Fibroblast of villous mesenchyme (primary cell): ENCODE measurements around the gene CYSLTR2. TPM values are rescaled to one million over a fixed set of nuclear protein-coding genes. Genes with fewer than 3 reads are reported as not detected.
"Not testable (repeated sequence)": the region's sequence is repeated elsewhere in the genome, so short reads cannot be mapped to it uniquely, and the experiment has no call there.

ENCODE experiments used
- DNase-seq: peaks from one replicate; pipeline ENCODE4 v3.0.0-alpha.2; 2010; ENCODE audit warnings: low read depth
- H3K4me3 ChIP-seq: 2 replicates; pipeline ENCODE4 v1.5.1; 2011; ENCODE audit warnings: low read depth, mild to moderate bottlenecking, low read length
- CTCF ChIP-seq: IDR thresholded peaks from 2 replicates; pipeline ENCODE4 v1.5.1; 2012; ENCODE audit warnings: low read depth, mild to moderate bottlenecking, low read length; ENCODE audit not compliant: insufficient read depth
- total RNA-seq: library from RNA; depleted of rRNA; stranded (reverse); fragments of >200 nt; gene quantifications from 2 replicates; pipeline ENCODE4 v1.2.3, GENCODE V29; 2012

The CYSLTR2 gene
- total RNA-seq, 1 donor: not detected

- H3K4me3 ChIP-seq: no peak overlapping the region
- peak; percentile 21 for DNase-seq
- TF ChIP-seq CTCF: no peak
These were observed 6.8 kb downstream of the CYSLTR2 start for GRCh38 chr13:48660361-48661076.

GRCh38 chr13:48661107-48661506, 7.4 kb downstream of the CYSLTR2 start:
- DNase-seq: no peak
- no peak overlapping the region for H3K4me3 ChIP-seq
- no peak for TF ChIP-seq CTCF

- H3K4me3 ChIP-seq: no peak overlapping the region
- no peak for TF ChIP-seq CTCF
- DNase-seq: no peak
These were observed 8.5 kb downstream of the CYSLTR2 start for GRCh38 chr13:48662226-48662625.

GRCh38 chr13:48667136-48667535, 13.4 kb downstream of the CYSLTR2 start:
- no peak for TF ChIP-seq CTCF
- DNase-seq: no peak
- H3K4me3 ChIP-seq: no peak overlapping the region

GRCh38 chr13:48671421-48671820, 17.7 kb downstream of the CYSLTR2 start:
- not testable (repeated sequence) for H3K4me3 ChIP-seq, DNase-seq

- H3K4me3 ChIP-seq: no peak overlapping the region
- no peak for DNase-seq
- no peak for TF ChIP-seq CTCF
These were observed 21.5 kb downstream of the CYSLTR2 start for GRCh38 chr13:48675247-48675646.

GRCh38 chr13:48678316-48678715, 24.6 kb downstream of the CYSLTR2 start:
- DNase-seq: no peak
- no peak for TF ChIP-seq CTCF
- H3K4me3 ChIP-seq: no peak overlapping the region
